ENCODE results near the gene SFXN4. TPM values are rescaled to one million over a fixed set of nuclear protein-coding genes. Genes with fewer than 3 reads are reported as not detected.
"Not testable (repeated sequence)": the region's sequence is repeated elsewhere in the genome, so short reads cannot be mapped to it uniquely, and the experiment has no call there.

SFXN4 gene
- total and polyA plus RNA-seq, 4 donors, result 12.4 to 34.1 (median 24.1) TPM

DNA sequence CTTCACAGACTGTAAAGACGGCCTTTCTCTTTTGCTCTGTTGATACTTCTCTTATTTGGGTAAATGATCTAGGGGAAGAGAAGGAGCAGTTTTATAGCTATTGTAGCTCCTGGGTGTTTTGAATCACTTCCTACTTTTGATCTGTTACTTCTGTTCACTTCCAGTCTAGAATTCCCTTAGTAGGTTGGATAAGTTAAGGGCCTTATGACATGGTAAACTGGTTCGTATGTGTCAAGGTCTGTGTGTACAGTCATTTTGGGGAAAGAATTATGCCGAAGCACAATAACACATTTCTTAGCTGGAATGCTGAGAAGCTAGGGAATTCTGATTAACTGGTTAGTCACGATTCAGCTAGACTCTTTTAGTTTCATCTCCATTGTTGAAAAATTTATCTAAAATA lies 53.5 kb downstream of the SFXN4 start:
- Histone ChIP-seq H3K9ac (ENCODE audit: low read depth in 1 of 2, low read length in 2 of 2) (no peak overlapping the region), H3K9me3 (ENCODE audit: control insufficient read depth in 4 of 4, low read length in 3 of 4) (no peaks in the 10 kb centered on the region), H3K27ac (ENCODE audit: low read depth in 1 of 2, low read length in 2 of 2) (peak overlapping the region; percentile 4 to 54), H3K4me3 (ENCODE audit: low read depth in 1 of 3, low read length in 3 of 3) (no peak overlapping the region), H3K4me1 (ENCODE audit: control insufficient read depth in 4 of 4, insufficient read depth in 4 of 4, low read length in 3 of 4) (peaks cover 6 to 19% (median 7%) of the 10 kb centered on the region in 4 donors), H3K36me3 (ENCODE audit: control insufficient read depth in 4 of 4, insufficient read depth in 3 of 4, low read depth in 1 of 4, low read length in 3 of 4) (peaks cover 3 to 19% (median 10%) of the 10 kb centered on the region in 4 donors), H3K27me3 (ENCODE audit: control insufficient read depth in 4 of 4, insufficient read depth in 4 of 4, low read length in 3 of 4) (no peaks in the 10 kb centered on the region)
- DNase-seq (ENCODE audit: low spot score), result no peak
- 91% methylated on average over 4 of the region's 4 CpGs for WGBS
- no peak for TF ChIP-seq GABPA (IDR thresholded peaks at IDR 0.05 in 1 of 2, conservative IDR thresholded peaks at IDR 0.05 in 1 of 2)
- TF ChIP-seq JUND (IDR thresholded peaks at IDR 0.05), result no peak
- no peak for TF ChIP-seq FOXA1 (IDR thresholded peaks at IDR 0.05)

- H3K9me3 ChIP-seq (ENCODE audit: control insufficient read depth in 4 of 4, low read length in 3 of 4); DNase-seq (ENCODE audit: low spot score); H3K27me3 ChIP-seq (ENCODE audit: control insufficient read depth in 4 of 4, insufficient read depth in 4 of 4, low read length in 3 of 4); H3K9ac ChIP-seq (ENCODE audit: low read depth in 1 of 2, low read length in 2 of 2); H3K4me3 ChIP-seq (ENCODE audit: low read depth in 1 of 3, low read length in 3 of 3); H3K27ac ChIP-seq (ENCODE audit: low read depth in 1 of 2, low read length in 2 of 2): not testable (repeated sequence)
- whole genome bisulfite sequencing, result 85% methylated on average over 2 of the region's 2 CpGs
- peaks cover 1 to 17% (median 10%) of the 10 kb centered on the region in 4 donors for H3K36me3 ChIP-seq (ENCODE audit: control insufficient read depth in 4 of 4, insufficient read depth in 3 of 4, low read depth in 1 of 4, low read length in 3 of 4)
- peaks cover 0 to 15% (median 9%) of the 10 kb centered on the region in 4 donors for H3K4me1 ChIP-seq (ENCODE audit: control insufficient read depth in 4 of 4, insufficient read depth in 4 of 4, low read length in 3 of 4)
These were observed 57.7 kb downstream of the SFXN4 start for GRCh38 chr10:119107771-119108170.

GRCh38 chr10:119107106-119107505 lies 58.4 kb downstream of the SFXN4 start:
- peaks cover 0 to 15% (median 9%) of the 10 kb centered on the region in 4 donors for H3K4me1 ChIP-seq (ENCODE audit: control insufficient read depth in 4 of 4, insufficient read depth in 4 of 4, low read length in 3 of 4)
- H3K36me3 ChIP-seq (ENCODE audit: control insufficient read depth in 4 of 4, insufficient read depth in 3 of 4, low read depth in 1 of 4, low read length in 3 of 4), result peaks cover 1 to 13% (median 7%) of the 10 kb centered on the region in 4 donors
- 96% methylated on average over 6 of the region's 6 CpGs for WGBS
- not testable (repeated sequence) for H3K4me3 ChIP-seq (ENCODE audit: low read depth in 1 of 3, low read length in 3 of 3); H3K27me3 ChIP-seq (ENCODE audit: control insufficient read depth in 4 of 4, insufficient read depth in 4 of 4, low read length in 3 of 4); DNase-seq (ENCODE audit: low spot score); H3K9ac ChIP-seq (ENCODE audit: low read depth in 1 of 2, low read length in 2 of 2); H3K9me3 ChIP-seq (ENCODE audit: control insufficient read depth in 4 of 4, low read length in 3 of 4); H3K27ac ChIP-seq (ENCODE audit: low read depth in 1 of 2, low read length in 2 of 2)

DNA sequence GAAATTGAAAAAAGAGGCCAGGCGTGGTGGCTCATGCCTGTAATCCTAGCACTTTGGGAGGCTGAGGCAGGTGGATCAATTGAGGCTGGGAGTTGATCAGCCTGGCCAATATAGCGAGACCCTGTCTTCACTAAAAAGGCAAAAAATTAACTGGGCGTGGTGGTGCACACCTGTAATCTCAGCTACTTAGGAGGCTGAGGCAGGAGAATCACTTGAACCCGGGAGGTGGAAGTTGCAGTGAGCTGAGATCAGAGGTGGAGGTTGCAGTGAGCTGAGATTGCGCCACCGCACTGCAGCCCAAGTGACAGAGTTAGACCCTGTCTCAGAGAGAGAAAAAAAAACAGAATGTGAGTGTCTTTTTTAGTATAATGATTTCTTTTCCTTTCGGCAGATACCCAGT lies 59.6 kb downstream of the SFXN4 start:
- not testable (repeated sequence) for H3K4me3 ChIP-seq (ENCODE audit: low read depth in 1 of 3, low read length in 3 of 3); H3K9me3 ChIP-seq (ENCODE audit: control insufficient read depth in 4 of 4, low read length in 3 of 4); H3K36me3 ChIP-seq (ENCODE audit: control insufficient read depth in 4 of 4, insufficient read depth in 3 of 4, low read depth in 1 of 4, low read length in 3 of 4); DNase-seq (ENCODE audit: low spot score); H3K27ac ChIP-seq (ENCODE audit: low read depth in 1 of 2, low read length in 2 of 2); H3K9ac ChIP-seq (ENCODE audit: low read depth in 1 of 2, low read length in 2 of 2); H3K27me3 ChIP-seq (ENCODE audit: control insufficient read depth in 4 of 4, insufficient read depth in 4 of 4, low read length in 3 of 4)
- WGBS, result 94% methylated on average over 7 of the region's 7 CpGs
- peaks cover 0 to 15% (median 9%) of the 10 kb centered on the region in 4 donors for H3K4me1 ChIP-seq (ENCODE audit: control insufficient read depth in 4 of 4, insufficient read depth in 4 of 4, low read length in 3 of 4)

GRCh38 chr10:119105155-119105554 lies 60.4 kb downstream of the SFXN4 start:
- Histone ChIP-seq H3K36me3 (ENCODE audit: control insufficient read depth in 4 of 4, insufficient read depth in 3 of 4, low read depth in 1 of 4, low read length in 3 of 4) (peaks cover 0 to 5% (median 3%) of the 10 kb centered on the region in 4 donors), H3K4me1 (ENCODE audit: control insufficient read depth in 4 of 4, insufficient read depth in 4 of 4, low read length in 3 of 4) (peaks cover 0 to 15% (median 9%) of the 10 kb centered on the region in 4 donors), H3K9me3 (ENCODE audit: control insufficient read depth in 4 of 4, low read length in 3 of 4) (no peaks in the 10 kb centered on the region), H3K9ac (ENCODE audit: low read depth in 1 of 2, low read length in 2 of 2) (peak overlapping the region in 1 of 2 donors; percentile 74), H3K27ac (ENCODE audit: low read depth in 1 of 2, low read length in 2 of 2) (peak overlapping the region in 1 of 2 donors; percentile 80), H3K27me3 (ENCODE audit: control insufficient read depth in 4 of 4, insufficient read depth in 4 of 4, low read length in 3 of 4) (no peaks in the 10 kb centered on the region), H3K4me3 (ENCODE audit: low read depth in 1 of 3, low read length in 3 of 3) (peak overlapping the region in 1 of 3 donors; percentile 98)
- 91% methylated on average over 12 of the region's 12 CpGs for WGBS
- no peak for TF ChIP-seq ATF3 (IDR thresholded peaks at IDR 0.05)
- TF ChIP-seq, protein P1, sequence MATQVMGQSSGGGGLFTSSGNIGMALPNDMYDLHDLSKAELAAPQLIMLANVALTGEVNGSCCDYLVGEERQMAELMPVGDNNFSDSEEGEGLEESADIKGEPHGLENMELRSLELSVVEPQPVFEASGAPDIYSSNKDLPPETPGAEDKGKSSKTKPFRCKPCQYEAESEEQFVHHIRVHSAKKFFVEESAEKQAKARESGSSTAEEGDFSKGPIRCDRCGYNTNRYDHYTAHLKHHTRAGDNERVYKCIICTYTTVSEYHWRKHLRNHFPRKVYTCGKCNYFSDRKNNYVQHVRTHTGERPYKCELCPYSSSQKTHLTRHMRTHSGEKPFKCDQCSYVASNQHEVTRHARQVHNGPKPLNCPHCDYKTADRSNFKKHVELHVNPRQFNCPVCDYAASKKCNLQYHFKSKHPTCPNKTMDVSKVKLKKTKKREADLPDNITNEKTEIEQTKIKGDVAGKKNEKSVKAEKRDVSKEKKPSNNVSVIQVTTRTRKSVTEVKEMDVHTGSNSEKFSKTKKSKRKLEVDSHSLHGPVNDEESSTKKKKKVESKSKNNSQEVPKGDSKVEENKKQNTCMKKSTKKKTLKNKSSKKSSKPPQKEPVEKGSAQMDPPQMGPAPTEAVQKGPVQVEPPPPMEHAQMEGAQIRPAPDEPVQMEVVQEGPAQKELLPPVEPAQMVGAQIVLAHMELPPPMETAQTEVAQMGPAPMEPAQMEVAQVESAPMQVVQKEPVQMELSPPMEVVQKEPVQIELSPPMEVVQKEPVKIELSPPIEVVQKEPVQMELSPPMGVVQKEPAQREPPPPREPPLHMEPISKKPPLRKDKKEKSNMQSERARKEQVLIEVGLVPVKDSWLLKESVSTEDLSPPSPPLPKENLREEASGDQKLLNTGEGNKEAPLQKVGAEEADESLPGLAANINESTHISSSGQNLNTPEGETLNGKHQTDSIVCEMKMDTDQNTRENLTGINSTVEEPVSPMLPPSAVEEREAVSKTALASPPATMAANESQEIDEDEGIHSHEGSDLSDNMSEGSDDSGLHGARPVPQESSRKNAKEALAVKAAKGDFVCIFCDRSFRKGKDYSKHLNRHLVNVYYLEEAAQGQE (IDR thresholded peaks at IDR 0.05), result no peak
- no peak for DNase-seq (ENCODE audit: low spot score)
